K562 (cell line): ENCODE data around the gene MMP15. TPM values are rescaled to one million over a fixed set of nuclear protein-coding genes. Genes with fewer than 3 reads are reported as not detected.

ENCODE experiments used
- ATAC-seq: fragments of 200-7000 bp; cut with Tn5 transposase; 3 replicates; pipeline ENCODE4 v1.9.1; 2020; ENCODE audit warnings: moderate library complexity
- BruUV-seq: library from RNA; stranded (reverse); fragments of 400-500 nt; replicated peaks from 2 replicates; lab custom pipeline; 2021; lab: Mats Ljungman, UMichigan
- CTCF ChIA-PET: fragments of 300-600 bp; formaldehyde crosslinking; extraction: SDS; loops from one replicate; lab custom pipeline; 2021; ENCODE audit warnings: low intra/inter-chr PET ratio; lab: Yijun Ruan, JAX
- POLR2A ChIA-PET: fragments of 300-600, 350-650 bp; sonication (Branson Sonifier 250); formaldehyde crosslinking; extraction: SDS; loops from one replicate; lab custom pipeline; 2021; ENCODE audit warnings: antibody characterized with exemption, inconsistent platforms; lab: Yijun Ruan, JAX
- DNase-seq, 4 experiments: peaks; one replicate each; pipeline versions ENCODE4 v3.0.0 to v3.0.0-alpha.2; 2011 to 2018; ENCODE audit warnings: low spot score in 3 of 4, mixed read lengths in 3 of 4; ENCODE audit errors: extremely low read depth in 1 of 4
- FAIRE-seq: peaks from 2 replicates; lab custom pipeline; 2011; peaks lifted over from hg19 to GRCh38; lab: Jason Lieb, UNC
- H2AFZ ChIP-seq: 2 replicates; pipeline ENCODE4 v1.6.0; 2011; ENCODE audit warnings: low read depth, low read length, control low read depth, inconsistent platforms
- H3K27ac ChIP-seq: fragments of 200-600 bp; 3 replicates; pipeline ENCODE4 v1.8.0; 2011; ENCODE audit warnings: low read depth, mild to moderate bottlenecking, control low read depth, inconsistent platforms, low read length, moderate library complexity, mixed read lengths; ENCODE audit errors: extremely low read depth
- H3K27me3 ChIP-seq, 2 experiments: fragments of 300-600 bp in 1 of 2; 2 replicates in 1 of 2; 3 replicates in 1 of 2; pipeline versions ENCODE4 v1.6.0 to v1.8.0; 2011; ENCODE audit warnings: inconsistent platforms in 2 of 2, low read length in 2 of 2, mild to moderate bottlenecking in 1 of 2, mixed read lengths in 1 of 2, moderate library complexity in 1 of 2; ENCODE audit not compliant: control insufficient read depth in 2 of 2, insufficient read depth in 2 of 2
- H3K36me3 ChIP-seq: fragments of 300-600 bp; 3 replicates; pipeline ENCODE4 v1.8.0; 2011; ENCODE audit warnings: mild to moderate bottlenecking, low read length, inconsistent platforms; ENCODE audit not compliant: control insufficient read depth, insufficient read depth
- H3K4me1 ChIP-seq, 2 experiments: fragments of 200-600 bp in 1 of 2; replicated peaks in 1 of 2; 2 replicates in 1 of 2; 3 replicates in 1 of 2; pipeline versions ENCODE4 v1.5.1 to v1.8.0; 2011; ENCODE audit warnings: inconsistent platforms in 2 of 2, low read length in 2 of 2, mild to moderate bottlenecking in 1 of 2, mixed read lengths in 1 of 2, moderate library complexity in 1 of 2; ENCODE audit not compliant: control insufficient read depth in 2 of 2, insufficient read depth in 2 of 2
- H3K4me2 ChIP-seq: 2 replicates; pipeline ENCODE4 v1.6.1; 2011; ENCODE audit warnings: low read length, control low read depth, inconsistent platforms, mixed read lengths; ENCODE audit not compliant: insufficient read depth
- H3K4me3 ChIP-seq: fragments of 200-600 bp; sonication (generic), shearing (Covaris generic); 2 replicates; pipeline ENCODE4 v1.5.1; 2016; ENCODE audit warnings: control low read depth, inconsistent platforms
- H3K79me2 ChIP-seq: fragments of 200-600 bp; 3 replicates; pipeline ENCODE4 v1.8.0; 2011; ENCODE audit warnings: low read length, inconsistent platforms; ENCODE audit not compliant: control insufficient read depth, insufficient read depth
- H3K9ac ChIP-seq, 2 experiments: 2 replicates each; pipeline versions ENCODE4 v1.6.0 to v1.6.1; 2011; ENCODE audit warnings: low read depth in 2 of 2, low read length in 2 of 2, control low read depth in 1 of 2, inconsistent platforms in 1 of 2, mild to moderate bottlenecking in 1 of 2, mixed read lengths in 1 of 2; ENCODE audit not compliant: insufficient read depth in 1 of 2
- H3K9me1 ChIP-seq: one replicate; pipeline ENCODE4 v1.6.0; 2011; ENCODE audit warnings: inconsistent platforms, mild to moderate bottlenecking, low read length, moderate library complexity; ENCODE audit not compliant: control insufficient read depth, insufficient read depth
- H3K9me3 ChIP-seq: replicated peaks from 2 replicates; pipeline ENCODE4 v1.5.1; 2011; ENCODE audit warnings: low read depth, low read length, inconsistent platforms; ENCODE audit not compliant: control insufficient read depth, insufficient read depth
- H4K20me1 ChIP-seq: replicated peaks from 2 replicates; pipeline ENCODE4 v1.6.1; 2011; ENCODE audit warnings: low read length, inconsistent platforms, mixed read lengths; ENCODE audit not compliant: control insufficient read depth, insufficient read depth
- ARNT ChIP-seq, 2 experiments: fragments of 450-650 bp; IDR thresholded peaks; 2 replicates each; pipeline ENCODE4 v1.6.1; 2016; ENCODE audit warnings: mild to moderate bottlenecking in 1 of 2
- GTF2B ChIP-seq: IDR thresholded peaks from 2 replicates; pipeline ENCODE4 v1.6.1; 2011; ENCODE audit not compliant: insufficient read length; ENCODE audit errors: extremely low read depth
- PCBP2 ChIP-seq: fragments of 200-400 bp; formaldehyde crosslinking; IDR thresholded peaks from 2 replicates; pipeline ENCODE4 v1.6.1; 2018; ENCODE audit warnings: low read length, low read depth, mild to moderate bottlenecking, moderate library complexity; ENCODE audit not compliant: poor library complexity, severe bottlenecking
- YY1 ChIP-seq, 3 experiments: IDR thresholded peaks; 2 replicates each; pipeline ENCODE4 v1.6.1; 2011; ENCODE audit warnings: low read length in 2 of 3, mild to moderate bottlenecking in 2 of 3, moderate library complexity in 2 of 3, borderline replicate concordance in 1 of 3, control low read depth in 1 of 3, low read depth in 1 of 3; ENCODE audit not compliant: insufficient read depth in 3 of 3, insufficient replicate concordance in 2 of 3, control insufficient read depth in 1 of 3, insufficient read length in 1 of 3; ENCODE audit errors: extremely low read depth in 1 of 3
- ZNF408 ChIP-seq: fragments of 250-450 bp; sonication (Bioruptor Pico); IDR thresholded peaks from 2 replicates; pipeline ENCODE4 v1.4.0; 2020; ENCODE audit warnings: low read depth, mild to moderate bottlenecking, moderate library complexity
- ZNF644 ChIP-seq: fragments of 200-800 bp; sonication (Bioruptor generic); IDR thresholded peaks from 2 replicates; pipeline ENCODE4 v1.6.1; 2016; ENCODE audit warnings: low read depth, missing genetic modification characterization, missing compliant biosample characterization
- ZNF699 ChIP-seq: fragments of 250-450 bp; sonication (Bioruptor Pico); IDR thresholded peaks from 2 replicates; pipeline ENCODE4 v1.8.0; 2021; ENCODE audit warnings: mild to moderate bottlenecking, moderate library complexity; ENCODE audit not compliant: insufficient replicate concordance
- WGBS: fragments of 100-300 bp; shearing (Covaris generic); methylation state at CpG from one replicate; pipeline ENCODE4 v1.1.6; 2016; ENCODE audit warnings: low coverage, mixed read lengths; ENCODE audit not compliant: insufficient coverage; ENCODE audit errors: missing lambda C conversion rate; 5-methylcytosine and 5-hydroxymethylcytosine counted together
- in situ Hi-C: fragments of 300-500 bp; cut with MboI; formaldehyde crosslinking; loops from 4 replicates; pipeline ENCODE4 v1.15.0; 2018; ENCODE audit warnings: inconsistent platforms, mixed read lengths
- intact Hi-C: fragments of 100-400 bp; cut with micrococcal nuclease; formaldehyde crosslinking; loops from 2 replicates; pipeline ENCODE4 v1.14.2; 2022
- polyA plus RNA-seq, 8 experiments: library from polyadenylated mRNA; depleted of rRNA in 4 of 8; stranded (reverse) in 5 of 8; unstranded in 3 of 8; fragments of >200 nt; fragmentation: Nextera tagmentation in 2 of 8; fragmentation: Illumina TruSeq in 1 of 8; extraction: Ambion mirVana in 2 of 8; extraction: Trizol in 1 of 8; gene quantifications; 2 replicates each; pipeline versions ENCODE4 v1.2.1 to v1.2.3, GENCODE V29; 2011 to 2014; ENCODE audit warnings: inconsistent platforms in 1 of 8, missing spikeins in 1 of 8
- total RNA-seq, 7 experiments: library from RNA; depleted of rRNA in 6 of 7; stranded (reverse); fragments of >200 nt in 6 of 7; fragmentation: Illumina TruSeq in 2 of 7; extraction: Trizol in 2 of 7; gene quantifications; 2 replicates each; pipeline versions ENCODE4 v1.2.1 to v1.2.3, GENCODE V29; 2011 to 2021; ENCODE audit warnings: low replicate concordance in 1 of 7

Gene MMP15
- total and polyA plus RNA-seq, 9 of the 15 experiments (the other 6 are each of a cell fraction or from before 2014, with no cell fraction given): 0.01 to 20.4 (median 5.5) TPM

GRCh38 chr16:58011652-58012051 is 13.9 kb upstream of the MMP15 start (continued):
- TF ChIP-seq ZNF644 (tag): no peak
- TF ChIP-seq ARNT (IDR thresholded peaks at IDR 0.05): no peak
- TF ChIP-seq, all 486 proteins: peak for 0

DNA sequence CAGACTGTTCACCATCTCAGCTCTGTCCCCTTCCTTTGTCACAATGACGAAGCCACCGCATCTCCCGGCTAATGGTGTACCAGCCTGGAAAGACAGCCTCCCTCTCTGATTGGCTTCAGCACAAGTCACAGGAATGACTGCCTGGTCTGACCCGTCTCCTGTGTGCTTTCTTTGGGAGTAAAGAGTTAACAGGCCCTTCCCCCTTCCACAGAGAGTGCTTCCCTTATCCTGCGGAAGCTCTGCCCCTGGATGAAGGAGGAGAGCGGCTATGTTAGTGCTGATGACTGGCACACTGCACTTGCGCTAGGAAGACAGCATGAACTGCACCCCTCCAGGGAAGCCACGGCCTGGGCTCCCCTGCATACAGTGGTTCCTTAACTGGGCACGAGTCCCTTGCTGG is 13.1 kb upstream of the MMP15 start:
- no peak for ATAC-seq
- peaks cover 2% of the 10 kb centered on the region for H3K9me1 ChIP-seq
- H3K9ac ChIP-seq: no peak overlapping the region
- H3K79me2 ChIP-seq: no peaks in the 10 kb centered on the region; the same call in 2 of the 3 replicates
- intact Hi-C loops: no loop called here
- TF ChIP-seq GTF2B: no peak
- TF ChIP-seq ZNF408 (CRISPR knock-in tag): no peak
- no peak for TF ChIP-seq ZNF699
- no peak for TF ChIP-seq PCBP2
- no peak for TF ChIP-seq YY1 (IDR thresholded peaks at IDR 0.05; ENCODE audit: borderline replicate concordance in 1 of 3, control insufficient read depth in 1 of 3, extremely low read depth in 1 of 3, insufficient read depth in 3 of 3, insufficient read length in 1 of 3, insufficient replicate concordance in 2 of 3, low read depth in 1 of 3, low read length in 2 of 3)
- FAIRE-seq: no peak
- CTCF ChIA-PET: no interaction called here
- H3K9me3 ChIP-seq: no peaks in the 10 kb centered on the region
- POLR2A ChIA-PET: interaction anchor here (0.6 kb wide), 1 partner anchor 296 kb away, joined by 3 read pairs; no protein-coding TSS in a partner anchor
- H4K20me1 ChIP-seq: no peaks in the 10 kb centered on the region
- H3K27me3 ChIP-seq: no peaks in the 10 kb centered on the region
- peaks cover 48% of the 10 kb centered on the region; the same call in 2 of the 3 replicates for H3K36me3 ChIP-seq
- no peak overlapping the region for H2AFZ ChIP-seq
- H3K4me1 ChIP-seq: no peaks in the 10 kb centered on the region
- BruUV-seq: no TSS peak
- no peak overlapping the region for H3K27ac ChIP-seq
- 86% methylated on average over 8 of the region's 9 CpGs for WGBS
- in situ Hi-C loops: loop anchor here (10.0 kb wide), 2 partner anchors 112 to 282 kb away; partner anchors contain the start of genes CFAP20 and PRSS54
- no peak for DNase-seq
- H3K4me3 ChIP-seq: no peak overlapping the region
- H3K4me2 ChIP-seq: no peak overlapping the region
